ENCODE results near the gene ANP32B. TPM values are rescaled to one million over a fixed set of nuclear protein-coding genes. Genes with fewer than 3 reads are reported as not detected.

Gene ANP32B
- total RNA-seq, 4 donors from 2014 or later: 28.5 to 49.0 (median 48.5) TPM

DNA sequence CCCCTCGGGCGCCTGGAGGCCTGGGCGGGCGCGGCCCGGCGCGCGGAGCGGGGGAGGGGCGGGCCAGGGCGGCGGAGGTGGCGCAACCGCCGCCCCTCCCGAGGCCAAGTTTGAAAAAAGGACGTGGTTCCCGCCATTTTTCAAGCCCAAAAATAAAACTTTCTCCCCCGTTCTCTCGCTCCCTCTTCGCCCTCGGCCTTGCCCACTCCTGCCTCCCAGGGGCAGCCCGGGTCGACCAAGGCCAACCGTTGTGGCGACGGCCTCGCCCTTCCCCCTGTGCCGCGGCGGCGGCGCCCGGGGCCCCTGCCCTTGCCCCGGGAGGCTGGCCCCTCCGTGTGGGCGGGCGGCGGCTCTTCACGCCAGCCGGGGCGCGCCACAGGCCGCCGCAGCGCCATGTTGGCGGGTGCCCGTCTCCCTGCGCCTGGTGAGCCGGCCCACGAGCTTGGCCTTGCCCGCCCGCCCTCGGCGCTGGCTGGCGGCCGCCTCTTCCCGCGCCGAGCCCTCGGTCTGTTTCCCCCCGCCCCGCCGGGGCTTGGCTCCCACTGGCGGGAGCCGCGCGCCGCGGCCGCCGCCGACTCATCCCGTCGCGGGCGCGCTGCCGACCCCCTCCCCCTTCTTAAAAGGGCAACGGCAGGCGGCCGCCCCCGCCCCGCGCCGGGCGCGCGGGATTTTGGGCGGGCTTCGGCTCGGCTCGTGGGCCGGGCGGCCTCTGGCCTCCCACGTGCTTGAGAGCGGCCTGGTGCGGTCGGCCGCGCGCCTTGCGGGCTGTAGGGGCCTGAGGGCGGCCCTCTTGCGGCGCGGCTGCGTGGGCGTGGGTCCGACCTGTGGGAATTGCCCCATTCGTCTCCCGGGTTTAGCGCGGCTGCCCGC lies 1.3 kb downstream of the ANP32B start:
- no peak for TF ChIP-seq CTCF (IDR thresholded peaks at IDR 0.05)
- ATAC-seq (ENCODE audit: low FRiP score) (peak; percentile 75), DNase-seq (ENCODE audit: low spot score) (peak; percentile 56)

- ATAC-seq (ENCODE audit: low FRiP score) (no peak), DNase-seq (ENCODE audit: low spot score) (no peak)
- no peak for TF ChIP-seq CTCF (IDR thresholded peaks at IDR 0.05)
These were observed 2.1 kb downstream of the ANP32B start for GRCh38 chr9:97985058-97985861.

- no peak for TF ChIP-seq CTCF (IDR thresholded peaks at IDR 0.05)
- no peak for DNase-seq (ENCODE audit: low spot score)
These were observed 4.3 kb downstream of the ANP32B start for GRCh38 chr9:97987487-97987886.

DNA sequence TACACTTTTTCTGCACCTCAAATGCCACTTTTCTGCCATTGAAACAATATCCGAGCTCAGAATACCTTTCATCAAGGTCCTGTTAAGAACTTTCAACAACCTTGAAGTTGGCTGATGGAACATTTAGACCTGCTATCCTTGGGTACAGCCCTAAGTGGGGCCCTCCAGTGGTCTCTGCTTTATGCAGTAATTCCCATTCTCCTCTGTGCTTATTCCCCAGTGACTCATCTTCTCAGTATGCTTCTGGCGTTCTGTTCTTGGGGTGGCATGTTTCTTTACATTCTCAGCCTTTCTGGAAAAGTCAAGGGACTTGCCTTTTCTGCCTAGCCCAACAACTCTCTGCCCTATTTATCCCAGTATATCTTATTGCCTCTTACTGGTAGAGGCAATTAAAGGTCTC lies 7.1 kb downstream of the ANP32B start:
- ATAC-seq (ENCODE audit: low FRiP score): no peak
- no peak for DNase-seq (ENCODE audit: low spot score)
- TF ChIP-seq CTCF (IDR thresholded peaks at IDR 0.05): no peak

More at GRCh38 chr9:97987487-97987886, 4.3 kb downstream of the ANP32B start:
- ATAC-seq (ENCODE audit: low FRiP score): no peak

- ATAC-seq (ENCODE audit: low FRiP score) (no peak), DNase-seq (ENCODE audit: low spot score) (no peak)
- TF ChIP-seq CTCF (IDR thresholded peaks at IDR 0.05): no peak
These were observed 8.7 kb downstream of the ANP32B start for GRCh38 chr9:97991818-97992217.

- DNase-seq (ENCODE audit: low spot score): no peak
- ATAC-seq (ENCODE audit: low FRiP score): no peak
- no peak for TF ChIP-seq CTCF (IDR thresholded peaks at IDR 0.05)
These were observed 9.1 kb downstream of the ANP32B start for GRCh38 chr9:97992219-97992618.

All from omental fat pad (tissue), 4 donors.